Measurements from ENCODE around the gene AGRP.
A peak's percentile ranks its signal among the peaks of the same experiment; 100 is the strongest.
"Not testable (repeated sequence)": the region's sequence is repeated elsewhere in the genome, so short reads cannot be mapped to it uniquely, and the experiment has no call there.

Gene AGRP

DNA sequence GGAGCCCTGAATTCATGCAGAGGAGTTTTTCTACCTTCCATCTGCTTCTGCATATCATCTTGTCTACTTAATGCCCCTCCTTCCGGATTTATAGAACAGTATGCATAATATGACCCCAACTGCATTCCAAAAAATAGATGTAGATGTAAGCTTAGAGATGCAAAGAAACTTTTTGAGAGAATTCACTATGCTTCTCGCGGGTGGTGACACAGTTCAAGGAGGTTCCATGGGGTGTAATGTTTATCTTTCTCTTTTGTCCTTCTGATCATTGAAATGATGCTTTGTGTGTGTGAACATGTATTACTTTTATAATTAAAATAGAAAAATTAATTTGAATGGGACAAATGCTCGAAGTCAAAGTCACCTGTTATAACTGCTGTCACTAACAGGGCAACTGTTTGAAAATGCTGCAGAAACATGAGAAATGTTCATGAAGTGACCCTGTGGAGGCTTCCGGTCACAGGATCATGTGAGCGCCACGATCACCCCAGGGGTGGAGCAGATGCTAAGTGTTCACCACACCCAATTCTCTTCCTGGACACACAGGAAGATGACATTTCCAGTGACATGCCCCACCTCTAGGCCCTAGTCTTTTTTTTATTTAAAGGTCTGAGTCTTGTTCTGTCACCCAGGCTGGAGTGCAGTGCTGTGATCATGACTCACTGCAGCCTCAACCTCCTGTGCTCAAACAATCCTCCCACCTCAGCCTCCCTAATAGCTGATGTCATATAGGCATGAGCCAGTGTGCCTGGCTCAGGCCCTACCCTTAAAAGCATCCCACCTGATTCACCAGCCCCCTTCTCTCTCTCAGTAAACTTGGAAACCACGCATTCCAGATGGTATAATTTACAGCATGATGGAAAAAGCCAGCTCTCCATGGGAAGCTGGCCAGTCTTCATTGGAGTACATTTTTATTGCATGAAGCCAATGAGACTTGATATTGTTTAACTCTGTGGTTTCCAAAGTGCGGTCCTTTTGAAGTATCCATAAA lies 21.0 kb upstream of the AGRP start:
- DNase-seq, result no peak

DNA sequence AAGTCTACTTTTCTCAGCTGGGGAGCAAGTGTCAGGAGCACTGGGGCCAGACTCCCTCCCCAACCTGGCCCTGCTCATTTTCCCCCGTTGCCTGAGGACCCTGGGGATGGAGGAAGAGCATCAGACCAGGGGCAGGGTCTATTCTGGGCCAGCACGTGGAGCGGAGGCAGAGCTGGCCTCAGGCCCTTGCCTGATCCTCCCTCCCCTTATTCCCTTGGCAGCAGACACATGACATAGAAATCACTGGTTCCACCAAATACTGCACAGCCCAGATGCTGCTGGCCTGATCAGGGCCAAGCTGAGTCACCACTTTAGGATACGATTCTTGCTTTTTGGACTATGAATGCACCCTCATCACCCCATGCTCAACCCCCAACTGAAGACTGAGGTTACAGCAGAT lies 15.8 kb upstream of the AGRP start:
- DNase-seq, result no peak

DNA sequence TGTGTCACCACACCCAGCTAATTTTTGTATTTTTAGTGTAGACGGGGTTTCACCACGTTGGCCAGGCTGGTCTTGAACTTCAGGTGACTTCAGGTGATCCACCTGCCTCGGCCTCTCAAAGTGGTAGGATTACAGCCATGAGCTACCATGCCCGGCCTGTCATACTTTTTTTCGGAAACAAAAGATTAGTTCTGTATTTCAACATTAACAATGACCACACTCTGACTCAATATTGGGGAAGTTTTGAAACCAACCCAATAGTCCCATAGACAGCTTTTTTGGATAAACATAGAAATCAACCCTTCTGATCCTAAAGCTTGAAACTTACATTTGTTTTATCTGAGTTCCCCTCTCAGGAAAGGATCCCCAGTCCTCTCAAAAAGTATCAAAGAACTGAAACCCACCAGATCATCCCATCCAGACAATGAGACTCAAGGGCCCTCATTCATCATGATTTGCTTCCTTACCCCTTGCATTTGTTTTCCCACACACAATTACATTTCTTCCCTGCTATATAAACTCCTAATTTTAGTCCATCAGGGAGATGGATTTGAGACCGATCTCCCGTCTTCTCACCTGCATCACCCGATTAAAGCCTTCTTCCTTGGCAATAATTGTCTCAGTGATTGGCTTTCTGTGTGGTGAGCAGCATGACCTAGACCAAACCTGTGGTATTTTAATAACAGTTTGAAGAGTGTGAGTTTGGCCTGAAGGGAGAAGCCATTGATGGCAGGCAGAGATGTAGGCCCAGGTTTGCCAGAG lies 7.2 kb upstream of the AGRP start:
- DNase-seq, result no peak

DNA sequence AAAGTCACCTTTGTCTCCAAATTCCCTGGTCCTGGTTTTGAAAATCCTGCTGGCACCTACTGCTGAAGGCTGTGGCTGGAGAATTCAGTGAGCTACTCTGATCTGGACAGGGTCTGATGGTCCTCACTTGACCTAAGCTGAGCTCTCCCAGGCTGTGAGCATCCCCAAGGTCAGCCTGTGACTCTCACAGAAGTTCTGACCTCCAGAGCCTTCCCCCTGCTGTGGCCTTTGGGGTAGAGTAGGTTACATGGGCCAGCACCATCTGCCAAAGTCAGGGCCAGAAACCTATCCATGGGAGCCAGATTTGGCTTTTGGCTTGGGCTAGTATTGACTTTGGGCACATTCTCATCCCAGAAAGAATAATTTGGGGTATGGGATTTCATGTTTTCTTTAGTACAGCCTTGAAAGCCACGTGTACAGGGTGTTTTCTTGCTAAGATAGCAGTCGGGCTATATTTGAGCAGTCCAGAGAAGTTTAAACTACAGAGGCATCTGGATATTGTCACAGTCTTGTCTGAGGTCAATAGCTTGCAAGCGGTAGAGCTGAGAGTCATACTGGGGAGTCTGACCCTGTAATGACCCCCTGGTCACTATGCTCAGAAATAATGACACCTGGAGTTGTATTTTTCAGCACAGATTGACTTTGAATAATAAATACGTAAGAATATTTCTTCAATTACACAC lies 6.2 kb upstream of the AGRP start:
- no peak for DNase-seq

- not testable (repeated sequence) for DNase-seq
These were observed 4.2 kb upstream of the AGRP start for GRCh38 chr16:67487561-67487960.

- DNase-seq, result no peak
These were observed 3.5 kb upstream of the AGRP start for GRCh38 chr16:67486805-67487204.

- DNase-seq, result no peak
These were observed 581 bp upstream of the AGRP start for GRCh38 chr16:67483731-67484525.

DNA sequence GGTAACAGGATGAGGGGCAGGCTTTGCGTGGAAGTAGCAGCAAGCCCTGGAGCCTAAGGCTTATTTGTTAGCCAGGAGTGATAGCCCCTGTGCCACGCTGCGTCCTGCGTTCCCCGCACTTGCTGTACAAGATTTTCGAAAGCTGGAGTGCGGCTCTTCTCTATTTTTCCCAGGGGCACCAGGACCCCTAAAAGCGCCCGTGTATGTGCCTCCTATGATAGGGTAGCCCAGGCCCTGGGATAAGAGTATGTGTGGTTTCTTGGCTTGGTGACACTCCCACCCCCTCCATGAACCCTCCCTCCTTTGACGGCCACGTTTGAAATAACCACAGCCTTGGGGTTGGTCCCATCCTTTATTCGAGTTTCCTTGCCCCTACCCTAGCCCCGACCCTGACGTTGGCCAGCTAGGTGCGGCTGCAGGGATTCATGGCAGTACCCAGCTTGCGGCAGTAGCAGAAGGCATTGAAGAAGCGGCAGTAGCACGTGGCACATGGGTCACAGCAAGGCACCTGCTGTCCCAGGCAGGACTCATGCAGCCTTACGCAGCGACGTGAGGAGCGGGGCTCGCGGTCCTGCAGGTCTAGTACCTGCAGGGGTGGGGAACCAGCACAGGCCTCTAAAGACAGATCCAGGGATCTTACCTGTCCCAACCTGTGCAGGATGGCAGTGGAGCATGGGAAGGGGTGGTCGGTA lies 968 bp downstream of the AGRP start:
- DNase-seq, result no peak

GRCh38 chr16:67481561-67482232 lies 1.6 kb downstream of the AGRP start:
- peak in 2 of 14 donors; percentile 24 to 31 for DNase-seq

DNA sequence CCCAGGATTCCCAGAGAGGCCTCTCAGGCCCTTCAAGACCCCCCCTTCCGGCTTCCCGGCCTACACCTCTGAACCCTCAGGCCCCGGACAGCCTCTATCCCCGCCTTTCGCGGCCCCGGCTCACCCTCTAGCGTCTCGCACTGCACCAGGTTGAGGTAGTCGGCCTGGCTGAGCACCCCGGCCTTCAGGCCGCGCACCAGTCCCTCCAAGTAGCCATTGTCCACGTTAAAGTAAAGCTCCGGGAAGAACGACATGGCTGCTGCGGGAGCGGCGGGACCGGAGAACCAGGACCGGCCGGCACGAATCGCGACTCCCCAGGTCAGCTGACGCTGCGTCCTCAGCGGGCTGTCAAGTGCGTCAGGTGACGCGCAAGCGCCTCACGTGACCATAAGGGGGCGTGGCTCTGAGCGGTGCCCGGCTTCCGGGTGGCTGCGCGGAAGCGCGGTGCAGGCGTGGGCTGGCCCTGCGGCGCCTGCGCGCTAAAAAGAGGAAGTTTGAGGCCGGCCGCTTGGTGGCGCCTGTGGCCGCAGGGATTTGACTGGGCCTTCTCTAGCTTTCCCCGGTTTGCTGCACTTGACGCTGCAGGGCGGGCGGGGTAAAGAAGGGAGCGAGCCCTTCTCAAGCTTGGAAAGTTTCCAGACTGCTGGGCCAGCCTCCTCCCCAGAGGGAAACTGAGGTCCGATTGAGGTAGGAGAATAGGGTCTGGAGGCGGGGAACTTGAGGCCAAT lies 2.4 kb downstream of the AGRP start, which contains the start of gene ATP6V0D1:
Gene ATP6V0D1 (minus strand): TSS at position 325 of the 728 bp plus-strand sequence. CDS start 71 bp downstream, at position 254.
- DNase-seq, result peak; percentile 87 to 99 (median 97)

GRCh38 chr16:67477960-67478554 lies 5.3 kb downstream of the AGRP start:
- no peak for DNase-seq

DNA sequence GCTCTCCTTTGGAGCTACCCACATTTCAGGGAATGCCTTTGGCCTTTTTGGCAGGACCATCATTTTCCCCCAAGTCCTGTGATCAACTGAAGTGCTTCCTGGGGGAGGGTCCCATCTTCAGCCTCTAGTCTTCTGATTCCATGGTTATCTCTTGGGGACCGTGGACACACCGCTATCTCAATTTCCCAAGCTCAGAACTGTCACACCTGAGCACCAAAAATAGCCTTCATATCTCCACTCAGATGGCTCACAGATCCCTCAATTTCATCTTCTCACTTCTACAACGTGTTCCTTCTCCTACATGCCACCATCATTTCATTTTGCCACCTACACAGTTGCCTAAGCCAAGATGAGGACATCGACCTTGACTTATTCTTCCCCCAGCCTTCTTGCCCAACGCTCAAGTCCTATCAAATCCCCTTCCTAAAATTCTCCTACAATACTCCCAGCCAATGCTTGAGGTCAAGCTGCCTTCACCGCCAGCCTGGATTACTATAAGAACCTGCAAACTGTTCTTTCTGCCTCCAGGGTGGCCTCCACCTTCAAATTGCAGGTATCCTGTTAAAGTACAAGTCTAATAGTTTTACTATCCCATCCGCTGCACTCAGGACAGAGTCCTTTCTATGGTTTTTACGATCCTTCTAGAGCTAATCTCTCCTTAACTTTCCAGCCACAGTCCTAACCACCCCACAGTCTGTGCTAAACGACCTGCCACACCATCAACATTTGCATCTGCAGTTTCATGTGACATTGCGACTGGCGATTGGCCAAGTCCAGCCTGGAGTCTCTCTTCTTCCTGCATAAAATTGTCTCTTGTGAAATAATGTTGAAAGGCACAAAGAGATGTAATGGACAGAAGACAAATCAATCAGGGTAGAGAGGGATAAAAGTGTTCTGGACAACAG lies 8.5 kb downstream of the AGRP start:
- DNase-seq, result no peak

- no peak for DNase-seq
These were observed 11.5 kb downstream of the AGRP start for GRCh38 chr16:67471758-67472384.

GRCh38 chr16:67470359-67470758 lies 13.0 kb downstream of the AGRP start:
- DNase-seq, result peak in 13 of 14 donors; percentile 34 to 99 (median 82)

GRCh38 chr16:67468731-67469130 lies 14.6 kb downstream of the AGRP start:
- DNase-seq, result no peak

DNA sequence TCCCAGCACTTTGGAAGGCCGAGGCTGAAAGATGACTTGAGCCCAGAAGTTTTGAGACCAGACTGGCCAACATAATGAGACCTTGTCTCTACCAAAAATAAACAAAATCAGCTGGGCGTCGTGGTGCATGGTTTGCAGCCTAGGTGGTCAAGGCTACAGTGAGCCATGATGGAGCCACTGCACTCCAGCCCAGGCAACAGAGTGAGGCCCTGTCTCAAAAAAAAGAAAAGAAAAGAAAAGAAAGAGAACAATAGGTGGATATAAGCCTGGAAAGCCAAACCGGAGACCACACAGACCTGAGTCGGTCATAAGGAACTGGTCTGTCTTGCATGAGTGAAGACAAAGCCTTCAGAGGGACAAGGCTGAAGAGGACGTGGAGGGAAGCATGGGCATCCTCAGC lies 16.8 kb downstream of the AGRP start:
- no peak for DNase-seq

GRCh38 chr16:67464565-67464964 lies 18.8 kb downstream of the AGRP start:
- peak in 6 of 14 donors; percentile 30 to 67 (median 44) for DNase-seq

GRCh38 chr16:67463691-67464090 lies 19.7 kb downstream of the AGRP start:
- DNase-seq, result no peak

Data from C1 segment of cervical spinal cord (tissue), 14 donors.